GM21447 (cell line): ENCODE measurements around the gene TRPC6.
"Not testable (repeated sequence)": the region's sequence is repeated elsewhere in the genome, so short reads cannot be mapped to it uniquely, and the experiment has no call there.

Experiments used
- ATAC-seq: cut with Tn5 transposase; IDR thresholded peaks from one replicate; pipeline ENCODE4 v1.9.1; 2021; ENCODE audit not compliant: unreplicated experiment

TRPC6 gene

DNA sequence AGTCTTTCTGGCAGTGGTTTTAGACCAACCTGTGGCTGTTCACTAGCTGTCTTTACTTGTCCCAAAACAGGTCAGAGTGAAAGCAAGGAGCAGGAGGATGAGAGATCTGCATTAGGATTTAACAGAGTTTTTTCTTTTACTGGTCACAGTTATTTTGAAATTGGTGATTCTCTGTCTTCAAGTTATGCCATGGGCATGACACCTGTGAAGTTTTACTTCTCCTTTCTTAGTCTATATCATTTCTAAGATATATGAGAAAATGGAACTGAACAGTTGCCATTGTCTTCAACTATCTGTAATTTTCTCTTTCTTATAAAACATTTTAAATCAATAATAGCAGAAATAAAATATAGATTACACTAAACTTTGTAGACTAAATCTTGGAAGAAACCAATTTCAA, 60.6 kb downstream of the TRPC6 start:
- no peak for ATAC-seq

DNA sequence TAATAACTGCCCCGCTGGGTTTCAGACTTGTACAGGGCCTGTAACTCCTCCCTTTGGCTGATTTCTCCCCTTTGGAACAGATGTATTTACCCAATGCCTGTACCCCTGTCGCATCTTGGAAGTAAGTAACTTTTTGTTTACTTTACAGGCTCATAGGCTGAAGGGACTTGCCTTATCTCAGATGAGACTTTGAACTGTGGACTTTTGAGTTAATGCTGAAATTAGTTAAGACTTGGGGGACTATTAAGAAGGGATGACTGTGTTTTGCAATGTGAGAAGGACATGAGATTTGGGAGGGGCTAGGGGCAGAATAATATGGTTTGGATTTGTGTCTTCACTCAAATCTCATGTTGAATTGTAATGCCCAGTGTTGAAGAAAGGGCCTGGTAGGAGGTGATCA, 62.0 kb downstream of the TRPC6 start:
- no peak for ATAC-seq

DNA sequence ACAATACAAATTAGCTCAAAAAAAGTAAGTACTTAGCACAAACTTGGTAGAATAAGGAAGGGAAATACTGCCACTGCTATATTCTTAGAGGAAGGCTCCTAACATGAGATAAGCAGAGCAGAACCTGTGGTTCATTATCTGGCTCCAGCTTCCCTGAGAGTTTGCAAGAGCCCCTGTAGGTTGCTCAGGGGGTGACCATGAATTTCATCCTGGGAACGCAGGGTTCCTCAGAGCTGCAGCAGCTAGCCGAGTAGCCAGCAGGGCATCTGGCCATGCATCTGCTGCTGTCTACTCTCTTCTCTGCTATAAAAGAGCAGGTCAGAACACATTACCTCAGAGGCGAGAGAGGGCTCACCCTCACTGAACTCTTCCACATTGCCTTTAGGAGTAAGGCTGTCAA, 67.3 kb downstream of the TRPC6 start:
- ATAC-seq = no peak

DNA sequence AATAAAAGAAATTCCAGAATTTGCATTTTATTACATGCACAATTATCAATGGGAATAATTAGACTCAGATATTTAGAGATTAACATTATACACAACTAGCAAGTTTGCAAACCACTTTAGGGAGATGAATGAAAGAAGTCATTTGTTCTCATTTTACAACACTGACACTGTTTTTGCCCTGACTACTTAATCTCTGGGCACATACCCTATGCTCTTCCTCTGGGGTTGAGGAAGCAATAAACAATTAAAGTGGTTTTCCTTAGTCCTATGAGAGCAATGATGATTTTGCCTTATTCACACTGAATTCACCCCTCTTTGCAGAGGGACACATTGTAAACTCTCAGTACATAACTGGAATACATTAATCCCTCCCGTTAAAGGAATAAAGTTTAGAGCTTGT, 72.7 kb downstream of the TRPC6 start:
- no peak for ATAC-seq

DNA sequence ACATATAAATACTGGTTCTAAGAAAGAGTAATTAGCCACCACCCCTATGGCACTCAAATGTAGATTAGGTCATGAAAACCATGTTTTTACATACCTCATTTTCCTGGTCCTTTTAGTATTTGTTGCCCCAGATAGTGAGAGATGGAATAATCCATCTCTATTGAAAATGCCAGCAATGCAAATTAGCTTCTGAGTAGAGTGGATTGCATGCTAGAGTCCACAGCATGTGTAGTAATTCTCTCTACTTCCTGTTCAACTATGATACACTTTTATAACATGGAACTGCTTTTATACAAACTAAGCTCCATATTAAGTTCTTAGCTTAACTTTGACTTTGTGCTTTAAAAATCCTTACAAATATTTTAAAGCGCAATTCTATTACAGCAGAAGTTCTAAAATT, 73.2 kb downstream of the TRPC6 start:
- no peak for ATAC-seq

DNA sequence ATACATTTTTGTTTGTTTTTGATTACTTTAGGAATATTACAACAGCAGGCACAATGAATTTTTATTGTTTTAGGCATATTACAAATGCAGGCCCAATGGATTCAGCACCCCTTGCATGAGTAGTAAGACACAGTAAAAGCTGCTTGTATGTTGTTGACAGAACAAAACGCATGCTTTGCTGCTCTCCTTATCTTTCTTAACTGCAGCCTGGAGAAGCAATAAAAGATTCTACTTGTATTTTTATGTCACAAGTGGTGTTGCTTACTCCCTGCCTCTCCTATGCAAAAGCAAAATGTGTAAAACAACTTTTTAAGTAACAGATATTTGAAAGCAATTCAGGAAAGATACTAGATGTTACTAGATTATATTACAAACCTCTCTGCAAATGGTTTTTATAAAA, 73.9 kb downstream of the TRPC6 start:
- ATAC-seq = no peak

DNA sequence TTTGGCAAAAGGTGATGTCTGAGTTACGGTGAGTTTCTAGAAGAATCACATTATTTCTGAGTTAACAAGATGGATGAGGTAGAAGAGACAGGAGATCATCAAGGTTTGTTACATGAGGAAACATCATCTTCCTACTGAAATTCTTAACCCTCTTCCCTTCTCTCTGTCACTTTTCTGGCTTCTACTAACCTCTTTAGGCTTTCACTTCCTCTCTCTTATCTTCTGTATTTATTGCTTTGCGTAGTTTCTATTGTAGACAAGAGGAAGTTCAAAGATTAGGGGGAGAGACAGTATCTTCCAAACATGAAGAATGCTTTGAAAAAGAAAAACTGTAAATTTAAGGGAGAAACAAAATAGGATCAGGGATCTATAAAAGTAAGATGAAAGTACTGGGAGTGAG, 75.4 kb downstream of the TRPC6 start:
- ATAC-seq = no peak

DNA sequence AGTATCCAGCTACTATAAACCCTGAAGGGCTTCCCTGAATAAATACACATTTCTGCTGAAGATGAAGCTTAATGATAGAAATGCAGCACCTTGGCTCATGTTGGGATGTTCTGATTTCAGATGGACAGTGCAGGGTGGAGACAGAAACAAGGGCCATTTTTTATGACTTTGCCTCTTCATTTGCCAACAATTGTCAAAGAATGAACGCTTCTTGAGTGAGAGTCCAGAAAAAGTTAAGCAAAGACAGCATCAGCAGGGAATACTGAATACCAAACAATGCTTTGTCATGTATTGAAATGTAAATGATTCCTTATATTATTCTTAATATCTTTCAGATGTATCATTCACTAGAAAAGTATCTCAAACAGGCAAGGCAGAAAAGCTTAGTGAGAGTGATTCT, 84.9 kb downstream of the TRPC6 start:
- ATAC-seq = no peak

DNA sequence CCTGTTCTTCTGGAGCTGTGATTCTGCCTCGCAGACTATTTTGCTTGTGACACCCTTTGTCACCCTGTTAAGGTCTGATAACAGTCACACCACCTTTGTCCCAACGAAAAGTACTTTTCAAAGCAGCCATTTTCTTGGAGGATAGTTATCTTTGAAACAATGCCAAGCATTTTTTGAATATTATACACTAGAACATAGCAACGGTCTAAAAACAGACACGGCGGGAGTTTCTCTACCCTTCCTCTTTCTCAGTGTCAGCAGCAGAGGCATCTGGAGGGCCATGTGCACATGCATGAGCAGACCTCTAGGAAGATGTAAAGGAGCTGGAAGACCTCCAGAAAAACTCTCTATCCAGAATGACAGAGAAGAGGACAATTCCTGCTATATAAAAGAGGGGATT, 86.5 kb downstream of the TRPC6 start:
- ATAC-seq = no peak

DNA sequence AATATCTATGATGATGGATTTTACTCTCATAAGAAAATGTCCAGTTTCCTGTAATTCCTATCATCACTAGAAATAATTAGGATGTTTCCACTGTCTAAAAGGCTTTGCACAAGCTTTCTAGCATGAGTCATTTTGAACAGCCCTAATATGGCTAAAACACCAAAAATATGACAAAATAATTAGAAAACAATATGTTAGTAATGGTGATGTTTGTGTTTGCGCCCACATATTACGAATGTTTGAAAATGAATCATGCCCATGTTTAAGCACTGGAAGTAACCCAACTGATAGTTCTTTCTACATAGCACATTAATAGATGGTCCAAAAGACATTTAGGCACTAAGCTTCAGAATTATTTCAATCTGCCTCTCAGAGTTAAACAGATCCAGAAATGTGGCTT, 96.0 kb downstream of the TRPC6 start:
- ATAC-seq = no peak

DNA sequence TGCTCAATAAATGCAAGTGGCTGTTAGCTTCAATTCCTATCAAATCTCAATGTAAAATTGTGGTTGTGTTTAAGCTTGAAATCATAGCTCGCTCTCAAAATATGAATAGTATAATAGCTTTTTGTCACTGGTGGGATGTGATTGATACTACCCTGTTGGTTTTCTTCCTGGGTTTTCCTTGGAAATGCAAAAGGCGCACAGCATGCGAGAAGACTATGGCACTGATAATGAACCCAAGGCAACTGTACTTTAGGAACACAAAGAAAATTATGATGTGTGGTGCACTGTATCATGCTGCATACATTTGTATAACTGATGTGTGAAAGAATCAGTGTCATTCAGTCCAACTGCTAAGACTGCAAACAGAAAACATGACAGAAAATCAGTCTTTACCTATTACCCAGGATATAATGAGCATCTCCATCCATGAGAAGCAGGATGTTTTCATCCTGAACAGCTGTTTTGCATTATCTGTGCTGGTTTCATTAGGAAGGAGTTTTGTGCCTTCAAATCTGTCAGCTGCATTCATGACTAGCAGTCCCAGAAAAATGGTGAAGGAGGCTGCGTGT, 101.2 kb downstream of the TRPC6 start:
- ATAC-seq = no peak

DNA sequence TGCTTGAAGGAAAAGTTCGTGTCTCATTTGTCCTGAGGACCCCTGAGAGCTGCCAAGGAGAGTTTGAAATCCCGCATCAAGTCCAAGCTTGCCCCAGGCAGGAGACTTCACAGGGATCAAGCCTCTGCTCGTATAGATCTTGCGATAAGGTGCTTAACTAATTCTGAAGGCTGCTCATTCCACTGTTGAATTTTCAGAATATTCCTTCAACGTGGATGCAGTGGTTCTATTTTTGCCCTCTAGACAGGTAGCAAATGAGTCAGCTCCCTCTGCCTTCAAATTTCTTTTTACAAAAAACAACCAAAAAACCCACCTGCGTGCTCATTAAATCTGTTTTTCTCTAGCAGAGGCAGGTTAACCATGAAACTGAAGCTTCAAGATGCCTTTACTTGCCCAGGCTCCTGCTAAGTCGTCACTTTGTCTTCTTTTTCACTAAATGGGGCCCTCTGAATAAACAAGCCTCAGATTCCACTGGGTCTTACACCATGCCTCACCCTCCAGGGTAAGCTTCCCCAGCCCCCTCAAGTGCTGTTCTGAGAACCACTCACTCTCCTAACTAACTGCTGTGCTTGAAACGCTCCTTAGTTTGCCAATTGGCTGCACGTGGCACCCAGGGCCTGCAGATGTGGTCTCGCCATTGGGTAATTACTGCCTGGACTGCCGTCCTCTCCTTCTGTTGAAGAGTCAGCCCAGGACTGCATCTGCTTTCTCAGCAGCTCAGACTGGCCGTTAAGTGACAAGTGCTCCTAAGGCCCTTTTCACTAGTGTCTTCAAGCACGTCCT, 105.0 kb downstream of the TRPC6 start:
- no peak for ATAC-seq

DNA sequence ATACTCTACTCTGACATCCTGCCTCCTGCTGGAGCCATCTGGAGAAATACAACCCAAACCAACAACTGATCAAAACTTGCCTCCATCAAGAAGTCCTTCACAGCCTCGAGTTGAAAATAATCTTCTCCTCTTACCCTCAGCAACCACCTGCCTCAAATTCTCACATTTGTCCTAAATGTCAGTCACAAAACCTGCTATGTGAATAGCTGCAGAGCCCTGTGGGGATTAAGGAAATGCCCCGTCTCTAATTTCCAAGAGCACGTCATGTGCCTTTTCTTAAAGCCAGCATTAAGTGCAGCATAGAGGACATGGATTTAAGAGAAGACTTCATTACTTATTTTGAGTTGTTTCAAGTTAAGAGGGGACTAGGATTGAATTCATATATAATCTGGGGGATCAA, 105.9 kb downstream of the TRPC6 start:
- ATAC-seq = no peak

DNA sequence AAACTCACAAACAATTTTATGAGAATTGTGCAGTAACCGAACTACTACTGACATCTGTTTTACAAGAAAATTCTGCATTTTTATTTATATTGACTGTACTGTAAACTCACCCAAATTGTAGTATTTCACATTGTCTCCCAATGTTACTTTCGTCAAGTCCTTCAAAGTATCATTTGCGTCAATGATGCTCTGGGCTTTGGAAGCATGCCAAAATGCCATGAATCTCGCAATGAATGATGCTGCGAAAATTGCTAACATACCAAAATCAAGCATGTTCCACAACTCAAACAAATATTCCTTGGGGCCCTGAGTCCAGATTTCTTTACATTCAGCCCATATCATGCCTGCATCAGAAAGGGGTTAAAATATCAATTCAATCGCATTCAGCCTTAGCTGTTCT, 107.6 kb downstream of the TRPC6 start:
- ATAC-seq = no peak

DNA sequence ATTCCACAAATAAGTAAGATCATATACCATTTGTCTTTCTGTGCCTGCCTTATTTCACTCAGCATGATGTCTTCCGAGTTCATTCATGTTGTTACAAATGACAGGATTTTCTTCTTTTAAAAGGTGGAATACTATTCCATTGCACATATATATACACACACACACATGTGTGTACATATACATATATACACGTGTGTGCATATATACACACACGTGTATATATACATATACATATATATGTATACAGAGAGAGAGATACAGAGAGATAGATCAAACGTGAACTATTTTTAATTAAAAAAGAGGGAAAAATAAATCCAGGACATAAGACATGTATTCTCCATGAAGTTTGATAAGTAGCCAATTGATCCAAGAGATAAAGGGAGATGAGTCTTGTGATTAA, 108.1 kb downstream of the TRPC6 start:
- no peak for ATAC-seq

DNA sequence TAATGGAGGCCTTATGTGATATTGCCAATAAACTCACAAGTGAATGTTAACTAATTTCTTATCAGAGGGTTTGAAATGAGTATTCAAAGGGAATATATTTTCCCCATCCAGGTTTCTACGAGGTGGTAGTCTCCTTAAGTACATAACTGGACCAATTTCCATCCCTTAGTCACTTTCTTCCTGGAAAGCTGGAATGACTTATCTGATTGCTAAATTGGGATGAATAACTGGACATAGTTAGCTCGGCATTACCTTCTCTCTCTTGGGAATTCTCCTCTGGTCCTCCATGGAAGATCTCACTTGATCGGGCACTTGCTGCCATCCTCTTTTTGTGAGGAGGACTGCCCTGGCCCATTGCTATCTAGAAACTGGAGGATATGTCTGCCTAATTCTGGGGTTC, 109.1 kb downstream of the TRPC6 start:
- ATAC-seq = no peak

DNA sequence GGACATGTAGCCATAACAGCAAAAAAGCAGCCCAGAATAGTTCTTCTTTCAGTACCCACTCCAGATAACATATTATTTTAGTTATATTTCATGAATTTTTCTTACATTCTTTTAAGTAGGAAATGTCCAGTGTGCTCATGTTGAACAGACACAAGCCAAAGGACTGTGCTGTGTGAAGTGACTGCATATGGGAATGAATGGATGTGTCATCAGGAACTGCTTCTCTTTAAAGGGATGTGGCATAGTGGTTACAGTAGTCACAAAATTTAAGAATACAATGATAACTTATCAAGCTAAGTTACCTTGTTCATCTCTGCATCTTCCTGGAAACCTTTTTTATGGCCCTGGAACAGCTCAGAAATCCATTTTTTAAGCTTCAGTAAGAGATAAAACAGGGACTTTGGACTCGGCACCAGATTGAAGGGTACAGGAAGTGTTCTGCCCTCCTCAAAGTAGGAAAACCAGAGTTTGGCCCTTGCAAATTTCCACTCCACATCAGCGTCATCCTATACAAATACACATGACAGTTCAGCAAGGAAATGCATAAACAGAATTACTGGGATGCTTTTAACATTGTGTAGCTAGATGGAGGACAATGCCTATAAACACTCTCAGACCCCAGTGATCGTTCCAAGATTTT, 112.8 kb downstream of the TRPC6 start:
- no peak for ATAC-seq

DNA sequence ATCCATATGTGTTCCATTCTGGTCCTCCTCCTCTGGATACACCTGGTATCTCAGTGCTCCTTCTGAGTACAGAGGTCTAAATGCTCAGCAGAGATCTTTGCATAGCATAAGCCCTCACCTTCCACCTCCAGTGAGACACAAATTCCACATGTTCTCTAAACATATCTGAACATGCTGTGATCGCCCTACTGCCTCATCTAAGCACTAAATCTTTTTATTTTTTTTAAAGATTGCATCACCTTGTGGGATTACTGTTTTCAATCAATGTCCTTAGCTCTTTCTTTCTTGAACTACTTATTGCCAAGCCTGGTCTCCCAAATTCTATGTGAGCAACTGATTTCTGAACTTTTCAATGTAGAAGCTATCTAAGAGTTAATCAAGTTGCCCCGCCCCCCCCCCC, 113.4 kb downstream of the TRPC6 start:
- ATAC-seq = no peak

DNA sequence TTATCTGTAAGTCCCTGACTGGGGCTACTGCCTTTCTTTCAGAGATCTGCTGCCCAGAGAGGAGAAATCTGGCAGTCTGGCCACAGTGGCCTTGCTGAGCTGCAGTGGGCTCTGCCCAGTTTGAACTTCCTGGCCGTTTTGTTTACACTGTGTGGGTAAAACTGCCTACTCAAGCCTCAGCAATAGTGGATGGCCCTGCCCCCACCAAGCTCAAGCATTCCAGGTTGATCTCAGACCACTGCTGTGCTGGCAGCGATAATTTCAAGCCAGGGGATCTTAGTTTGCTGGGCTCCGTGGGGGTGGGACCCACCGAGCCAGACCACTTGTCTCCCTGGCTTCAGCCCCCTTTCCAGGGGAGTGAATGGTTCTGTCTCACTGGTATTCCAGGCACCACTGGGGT, 117.5 kb downstream of the TRPC6 start:
- ATAC-seq = no peak

DNA sequence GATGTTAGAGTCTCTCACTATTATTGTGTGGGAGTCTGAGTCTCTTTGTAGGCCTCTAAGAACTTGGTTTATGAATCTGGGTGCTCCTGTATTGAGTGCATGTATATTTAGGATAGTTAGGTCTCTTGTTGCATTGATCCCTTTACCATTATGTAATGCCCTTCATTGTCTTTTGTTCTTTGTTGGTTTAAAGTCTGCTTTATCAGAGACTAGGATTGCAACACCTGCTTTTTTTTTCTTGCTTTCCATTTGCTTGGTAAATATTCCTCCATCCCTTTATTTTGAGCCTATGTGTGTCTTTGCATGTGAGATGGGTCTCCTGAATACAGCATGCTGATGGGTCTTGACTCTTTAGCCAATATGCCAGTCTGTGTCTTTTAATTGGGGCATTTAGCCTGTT, 119.4 kb downstream of the TRPC6 start:
- not testable (repeated sequence) for ATAC-seq

DNA sequence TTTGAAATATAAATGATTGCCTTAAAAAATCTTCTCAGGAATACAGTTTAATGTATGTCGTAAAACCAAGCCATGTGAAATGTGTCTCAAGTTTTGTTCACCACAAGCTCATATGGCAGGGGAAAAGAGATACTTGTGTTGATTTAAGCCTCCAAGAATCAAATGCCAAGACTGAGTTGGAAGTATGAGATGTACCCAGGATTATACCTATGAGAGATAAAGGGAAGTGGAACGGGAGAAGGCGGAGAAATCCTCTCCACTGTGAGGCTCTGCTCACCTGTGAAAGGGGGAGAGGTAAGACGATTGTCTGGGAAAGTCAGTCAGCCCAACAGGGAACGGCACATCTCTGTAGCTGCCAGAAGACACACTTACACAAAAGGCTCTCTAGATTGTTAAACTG, 124.8 kb downstream of the TRPC6 start:
- no peak for ATAC-seq

DNA sequence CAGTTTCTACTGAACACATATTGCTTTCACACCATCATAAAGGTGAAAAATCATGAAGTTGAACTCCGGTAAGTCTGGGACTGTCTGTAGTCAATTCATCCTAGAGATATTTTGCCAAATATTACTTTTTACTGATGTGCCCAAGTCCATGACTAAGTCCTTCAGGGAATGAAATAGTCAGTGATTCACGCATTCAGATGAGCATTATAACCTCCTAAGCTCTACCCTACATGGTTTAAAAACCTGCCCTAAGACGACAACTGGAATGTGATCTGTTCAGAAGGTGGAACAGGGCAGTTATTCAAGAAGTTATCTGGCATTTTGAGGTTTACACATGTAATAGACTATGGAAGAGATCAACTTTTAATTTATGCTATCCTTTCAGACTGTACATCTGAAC, 125.6 kb downstream of the TRPC6 start:
- ATAC-seq = no peak

DNA sequence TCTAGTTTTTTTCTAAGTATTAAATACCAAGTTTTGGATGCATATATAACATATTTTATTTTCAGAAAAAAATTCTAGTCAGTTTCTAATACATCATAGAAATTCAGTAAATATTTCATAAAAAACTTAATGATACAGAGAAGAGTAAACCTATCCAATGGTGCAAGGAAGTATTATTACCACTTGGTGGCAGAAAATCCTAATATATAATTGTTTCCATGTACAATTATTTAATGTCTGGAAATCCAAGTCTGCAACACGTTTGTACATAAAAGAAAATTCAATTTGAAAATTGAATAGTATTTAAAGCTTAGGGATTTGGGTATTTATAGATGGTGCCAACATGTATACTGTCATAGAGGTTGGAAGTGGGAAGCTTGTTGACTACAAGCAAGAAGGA, 127.0 kb downstream of the TRPC6 start:
- ATAC-seq = no peak
